Measurements from ENCODE around the gene CHRNG. TPM values are rescaled to one million over a fixed set of nuclear protein-coding genes. Genes with fewer than 3 reads are reported as not detected.

The CHRNG gene
- polyA plus RNA-seq, 1 donor from 2014 or later = not detected

DNA sequence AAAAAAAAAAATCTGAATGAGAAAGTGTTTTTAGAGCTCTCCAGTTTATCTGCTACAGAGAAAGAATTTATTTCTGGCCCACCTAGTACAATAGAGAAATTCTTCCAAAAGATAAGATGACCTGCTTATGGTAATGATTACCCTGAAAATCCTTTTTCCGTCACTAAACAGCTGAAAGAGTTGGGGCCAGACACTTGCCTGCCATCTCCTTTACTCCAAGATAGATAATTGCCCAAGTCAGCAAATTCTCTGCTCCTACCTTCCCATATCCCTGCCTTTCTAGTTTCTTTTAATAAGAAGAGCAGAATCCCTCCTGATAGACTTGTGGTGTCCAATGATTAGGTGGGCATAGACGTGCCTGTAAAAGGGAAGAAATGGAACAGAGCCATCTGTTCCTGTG lies 39.1 kb downstream of the CHRNG start:
- no peaks in the 10 kb centered on the region for H3K9me2 ChIP-seq (ENCODE audit: insufficient read depth, low read length)
- H3F3A ChIP-seq (ENCODE audit: insufficient read depth, low read length, poor library complexity, severe bottlenecking) = no peaks in the 10 kb centered on the region
- no peaks in the 10 kb centered on the region for H3K9me3 ChIP-seq (ENCODE audit: low read length)
- TF ChIP-seq CTCF (IDR thresholded peaks at IDR 0.05; ENCODE audit: poor library complexity, severe bottlenecking) (no peak), SMC3 (conservative IDR thresholded peaks at IDR 0.05; ENCODE audit: poor library complexity) (no peak), EP300 (conservative IDR thresholded peaks at IDR 0.05; ENCODE audit: poor library complexity, severe bottlenecking) (no peak), POLR2AphosphoS5 (IDR thresholded peaks at IDR 0.05) (no peak), MXI1 (conservative IDR thresholded peaks at IDR 0.05; ENCODE audit: poor library complexity, severe bottlenecking) (no peak), REST (IDR thresholded peaks at IDR 0.05; ENCODE audit: borderline replicate concordance) (no peak), RAD21 (conservative IDR thresholded peaks at IDR 0.05) (no peak), TAF1 (IDR thresholded peaks at IDR 0.05; ENCODE audit: low read depth) (no peak), EZH2 (IDR thresholded peaks at IDR 0.05; ENCODE audit: borderline replicate concordance, insufficient read depth, low read length, poor library complexity, severe bottlenecking) (no peak)
- peaks cover 9% of the 10 kb centered on the region for H3K36me3 ChIP-seq (ENCODE audit: insufficient read depth, low read length)
- no peak overlapping the region for H3K4me2 ChIP-seq (ENCODE audit: low read length)
- H3K27me3 ChIP-seq (ENCODE audit: insufficient read depth, low read depth, low read length) = no peaks in the 10 kb centered on the region
- H3K79me2 ChIP-seq (replicated peaks; ENCODE audit: insufficient read depth, low read length) = no peaks in the 10 kb centered on the region
- no peak overlapping the region for H3K9ac ChIP-seq (ENCODE audit: low read length)
- H2AFZ ChIP-seq (ENCODE audit: low read depth, low read length) = no peak overlapping the region
- no peaks in the 10 kb centered on the region for H4K20me1 ChIP-seq (ENCODE audit: insufficient read depth)
- H3K27ac ChIP-seq (ENCODE audit: low read length) = no peak overlapping the region
- no peak overlapping the region for H3K4me3 ChIP-seq (ENCODE audit: low read length)

- Histone ChIP-seq H3K4me3 (ENCODE audit: low read length) (no peak overlapping the region), H3K9me3 (ENCODE audit: low read length) (no peaks in the 10 kb centered on the region), H3K79me2 (replicated peaks; ENCODE audit: insufficient read depth, low read length) (no peaks in the 10 kb centered on the region), H3K9ac (ENCODE audit: low read length) (no peak overlapping the region), H3K36me3 (ENCODE audit: insufficient read depth, low read length) (no peaks in the 10 kb centered on the region), H3K4me2 (ENCODE audit: low read length) (no peak overlapping the region), H3F3A (ENCODE audit: insufficient read depth, low read length, poor library complexity, severe bottlenecking) (no peaks in the 10 kb centered on the region), H3K27ac (ENCODE audit: low read length) (no peak overlapping the region), H2AFZ (ENCODE audit: low read depth, low read length) (no peak overlapping the region), H4K20me1 (ENCODE audit: insufficient read depth) (no peaks in the 10 kb centered on the region), H3K9me2 (ENCODE audit: insufficient read depth, low read length) (no peaks in the 10 kb centered on the region), H3K27me3 (ENCODE audit: insufficient read depth, low read depth, low read length) (no peaks in the 10 kb centered on the region)
- TF ChIP-seq RAD21 (conservative IDR thresholded peaks at IDR 0.05) = no peak
- TF ChIP-seq CTCF (IDR thresholded peaks at IDR 0.05; ENCODE audit: poor library complexity, severe bottlenecking) = no peak
- no peak for TF ChIP-seq EZH2 (IDR thresholded peaks at IDR 0.05; ENCODE audit: borderline replicate concordance, insufficient read depth, low read length, poor library complexity, severe bottlenecking)
- no peak for TF ChIP-seq SMC3 (conservative IDR thresholded peaks at IDR 0.05; ENCODE audit: poor library complexity)
- TF ChIP-seq POLR2AphosphoS5 (IDR thresholded peaks at IDR 0.05) = no peak
- no peak for TF ChIP-seq REST (IDR thresholded peaks at IDR 0.05; ENCODE audit: borderline replicate concordance)
- no peak for TF ChIP-seq MXI1 (conservative IDR thresholded peaks at IDR 0.05; ENCODE audit: poor library complexity, severe bottlenecking)
- no peak for TF ChIP-seq EP300 (conservative IDR thresholded peaks at IDR 0.05; ENCODE audit: poor library complexity, severe bottlenecking)
- no peak for TF ChIP-seq TAF1 (IDR thresholded peaks at IDR 0.05; ENCODE audit: low read depth)
These were observed 41.1 kb downstream of the CHRNG start for GRCh38 chr2:232580648-232580981.

All from neural cell (in vitro differentiated cells).